Measurements from ENCODE around the gene STX2. TPM values are rescaled to one million over a fixed set of nuclear protein-coding genes. Genes with fewer than 3 reads are reported as not detected.

Gene STX2
- total and polyA plus RNA-seq, 2 experiments from 2014 or later, result 16.4 to 35.4 TPM

DNA sequence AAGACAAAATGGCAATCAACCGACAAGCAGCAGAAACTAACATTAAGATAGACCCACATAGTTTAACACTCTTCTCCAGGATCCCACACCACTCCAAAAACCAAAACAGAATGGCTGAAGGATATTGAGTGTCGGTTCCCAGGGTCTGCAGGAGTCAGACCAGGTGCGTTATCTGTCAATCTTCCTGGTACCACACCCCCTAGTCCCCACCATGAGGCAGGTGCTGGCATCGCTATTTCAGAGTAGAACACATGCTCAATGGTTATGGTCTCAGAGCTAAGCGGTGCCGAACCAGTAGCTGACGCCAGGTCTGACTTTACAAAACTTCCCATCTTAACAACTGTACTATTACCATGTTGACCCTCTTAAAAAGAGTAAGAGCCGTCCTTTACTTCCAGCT is 10.2 kb downstream of the STX2 start (continued):
- no peak for TF ChIP-seq ZNF462 (CRISPR knock-in tag; IDR thresholded peaks at IDR 0.05)
- TF ChIP-seq ZNF331 (CRISPR knock-in tag; IDR thresholded peaks at IDR 0.05; ENCODE audit: low read depth), result no peak
- TF ChIP-seq STAT1 (IDR thresholded peaks at IDR 0.05; ENCODE audit: unreplicated experiment), result no peak

DNA sequence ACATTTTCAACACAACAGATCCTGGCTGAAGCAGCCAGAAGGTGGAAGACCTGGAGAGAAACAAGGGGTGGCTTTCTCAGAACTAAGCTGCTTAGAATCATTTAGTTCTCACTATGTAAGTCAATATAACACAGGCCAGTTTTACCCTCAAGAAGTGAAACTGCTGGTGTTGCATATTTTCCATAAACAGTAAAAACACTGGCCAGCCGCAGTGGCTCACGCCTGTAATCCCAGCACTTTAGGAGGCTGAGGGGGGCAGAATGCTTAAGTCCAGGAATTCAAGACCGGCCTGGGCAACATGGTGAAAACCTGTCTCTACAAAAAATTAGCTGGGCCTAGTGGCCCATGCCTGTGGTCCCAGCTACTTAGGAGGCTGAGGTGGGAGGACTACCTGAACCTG is 11.6 kb downstream of the STX2 start:
- Histone ChIP-seq H3K4me3 (no peak overlapping the region), H3K27me3 (ENCODE audit: insufficient read depth) (no peaks in the 10 kb centered on the region), H3K79me2 (replicated peaks; ENCODE audit: insufficient read depth) (peaks cover 22% of the 10 kb centered on the region), H2AFZ (no peak overlapping the region), H4K20me1 (replicated peaks; ENCODE audit: insufficient read depth) (no peaks in the 10 kb centered on the region), H3K4me1 (ENCODE audit: insufficient read depth) (peaks cover 25% of the 10 kb centered on the region), H3K9me2 (ENCODE audit: insufficient read depth) (no peaks in the 10 kb centered on the region), H3K27ac (ENCODE audit: low read depth) (peak overlapping the region; percentile 73; the same call in 1 of the 2 replicates), H3F3A (replicated peaks; ENCODE audit: low read depth) (0 out of 2 replicates have a peak, but pooled peaks cover 7% of the 10 kb centered on the region), H3K36me3 (ENCODE audit: insufficient read depth) (peaks cover 5% of the 10 kb centered on the region), H3K4me2 (no peak overlapping the region)
- Mint-ChIP-seq H3K9me3 (peaks cover 4% of the 10 kb centered on the region; the same call in 2 of the 3 replicates), H3K4me1 (peaks cover 34% of the 10 kb centered on the region), H3K36me3 (ENCODE audit: low read depth) (peaks cover 17% of the 10 kb centered on the region), H3K4me3 (no peak overlapping the region), H3K27me3 (ENCODE audit: insufficient read depth, low read depth, poor library complexity) (peaks cover 9% of the 10 kb centered on the region), H3K27ac (no peak overlapping the region)
- ATAC-seq (no peak), DNase-seq (ENCODE audit: low spot score) (no peak)
- TF ChIP-seq ETS1 (IDR thresholded peaks at IDR 0.05), result no peak
- TF ChIP-seq CTCF (conservative IDR thresholded peaks at IDR 0.05; ENCODE audit: low read depth in 2 of 2), result no peak
- TF ChIP-seq JUNB (IDR thresholded peaks at IDR 0.05; ENCODE audit: unreplicated experiment), result no peak
- no peak for TF ChIP-seq EZH2phosphoT487 (IDR thresholded peaks at IDR 0.05; ENCODE audit: unreplicated experiment)
- no peak for TF ChIP-seq CREB1 (CRISPR knock-in tag; IDR thresholded peaks at IDR 0.05; ENCODE audit: low read depth)
- no peak for TF ChIP-seq ZNF114 (CRISPR knock-in tag; IDR thresholded peaks at IDR 0.05)
- TF ChIP-seq EZH2 (IDR thresholded peaks at IDR 0.05; ENCODE audit: low read depth, unreplicated experiment), result no peak
- TF ChIP-seq STAT1 (IDR thresholded peaks at IDR 0.05; ENCODE audit: unreplicated experiment), result no peak

All from GM23338 (cell line).